Activated T-helper 1 cell treated with Interleukin-2 at 50 U/mL for 16 hours (primary cell): Measurements from ENCODE around the gene ARHGEF26.
"Not testable (repeated sequence)": the region's sequence is repeated elsewhere in the genome, so short reads cannot be mapped to it uniquely, and the experiment has no call there.

Source experiments
- DNase-seq: peaks from one replicate; pipeline ENCODE4 v3.0.0-alpha.2; 2020; ENCODE audit warnings: low read depth

ARHGEF26 gene

DNA sequence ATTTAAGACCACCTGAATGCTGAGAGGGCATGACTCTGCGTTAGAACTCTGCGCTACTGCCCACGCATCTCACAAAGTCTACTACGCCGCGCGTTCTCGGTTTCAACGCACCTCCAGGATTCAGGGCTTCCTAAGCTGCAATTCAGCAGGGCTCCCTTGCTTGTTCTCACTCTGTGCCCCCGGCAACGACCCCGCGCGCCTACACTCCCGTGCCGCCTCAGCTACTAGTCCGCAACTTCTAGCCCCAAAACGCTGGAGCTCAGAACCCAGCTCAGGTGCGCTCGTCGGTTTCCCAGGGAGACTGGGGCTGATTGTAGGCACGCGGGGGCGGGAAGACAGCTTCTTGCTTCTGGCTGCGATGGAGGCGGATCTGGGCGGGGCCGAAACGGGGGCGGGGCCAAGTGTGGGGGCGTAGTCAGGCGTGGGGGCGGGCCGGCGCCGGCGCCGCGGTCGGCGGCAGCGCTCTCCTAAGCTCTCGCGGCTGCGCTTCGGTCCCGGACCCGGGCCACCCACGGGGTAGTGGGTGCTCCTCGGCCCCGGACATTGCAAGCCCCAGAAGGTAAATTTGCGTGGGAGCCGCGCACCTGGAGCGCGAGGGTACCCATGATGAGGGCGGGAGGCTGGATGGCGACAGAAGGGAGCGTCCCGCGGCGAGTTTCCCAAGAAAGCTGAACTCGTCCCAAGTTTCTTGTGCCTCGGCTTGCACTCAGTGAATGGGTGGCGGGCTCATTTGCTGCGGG is at the start of gene ARHGEF26:
TSS of gene ARHGEF26 (plus strand) at position 430 of the 740 bp plus-strand sequence. CDS start 603 bp downstream, outside the sequence.
- DNase-seq = peak; percentile 53

GRCh38 chr3:154074966-154075365 is 46.2 kb upstream of the ARHGEF26 start:
- no peak for DNase-seq

- no peak for DNase-seq
These were observed 42.5 kb upstream of the ARHGEF26 start for GRCh38 chr3:154078672-154079071.

DNA sequence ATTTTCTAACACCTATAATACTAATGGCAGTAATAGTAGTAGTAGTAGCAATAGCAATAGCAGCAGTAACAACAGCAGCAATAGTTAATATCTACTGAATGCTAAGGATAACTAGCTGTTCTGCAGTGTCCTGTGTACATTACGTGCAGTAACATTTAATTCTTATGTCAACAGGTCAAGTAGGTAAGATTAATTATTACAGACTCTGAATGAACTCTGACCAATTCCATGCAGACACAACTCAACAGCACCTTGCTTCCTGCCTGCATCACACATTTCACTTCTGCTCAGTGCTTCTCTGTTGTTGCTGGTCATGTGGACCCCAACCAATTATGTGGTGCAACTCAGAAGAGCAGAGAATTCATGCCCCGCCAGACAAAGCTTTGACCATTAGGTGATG is 39.9 kb upstream of the ARHGEF26 start:
- no peak for DNase-seq

DNA sequence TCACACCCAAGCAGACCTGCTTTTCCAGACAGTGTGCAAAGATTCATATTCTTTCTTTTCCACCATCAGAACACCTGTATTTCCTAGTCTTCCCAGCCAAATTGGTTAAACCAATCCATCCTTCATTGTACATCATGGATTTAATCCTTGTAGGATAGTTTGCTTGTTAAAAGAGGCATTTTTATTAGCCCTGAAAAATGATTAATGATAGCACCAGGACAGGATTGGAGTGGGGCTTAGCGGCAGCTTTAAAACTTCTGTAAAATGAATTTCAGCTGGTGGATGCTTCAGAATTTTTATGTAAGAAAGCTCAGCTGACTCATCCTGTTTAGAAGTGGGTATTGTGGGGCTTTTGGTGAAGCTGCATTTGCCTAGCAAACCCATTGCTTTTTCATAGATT is 36.1 kb upstream of the ARHGEF26 start:
- DNase-seq = no peak

DNA sequence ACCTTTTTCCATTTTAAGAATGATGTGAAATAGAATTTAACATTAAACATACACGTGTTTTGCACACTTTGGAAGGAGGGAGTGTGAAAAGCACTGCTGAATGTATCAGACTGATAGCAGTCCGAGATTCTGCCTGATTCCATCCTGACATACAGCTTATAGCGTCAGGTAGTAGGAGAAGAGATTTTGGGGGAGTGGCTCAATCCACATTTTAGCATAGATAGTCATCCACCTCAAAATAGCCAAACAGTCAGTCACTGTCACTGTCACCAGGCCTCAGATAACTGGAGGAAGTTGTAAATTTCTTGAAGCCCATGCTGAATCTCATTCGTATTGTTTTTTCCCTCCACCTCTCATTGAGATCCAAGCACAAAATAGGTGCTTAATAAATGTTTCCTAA is 35.4 kb upstream of the ARHGEF26 start:
- no peak for DNase-seq

DNA sequence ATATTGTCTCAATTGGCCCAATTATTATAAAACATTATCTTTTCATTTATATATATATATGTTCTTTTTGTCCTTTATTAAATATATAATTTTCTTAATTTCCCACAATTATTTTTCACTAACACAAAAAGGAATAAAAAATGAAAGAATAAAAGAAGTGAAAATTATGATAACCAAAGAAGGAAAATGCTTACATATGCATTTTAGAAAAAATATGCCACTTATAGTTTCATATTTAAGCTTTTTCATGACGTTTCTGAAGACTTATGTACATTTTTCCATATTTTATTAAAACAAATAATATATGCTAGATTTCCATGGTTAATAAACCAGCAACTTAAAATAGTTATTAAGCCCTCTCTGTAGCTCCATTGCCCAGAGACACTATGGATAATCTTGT is 34.9 kb upstream of the ARHGEF26 start:
- DNase-seq = no peak

GRCh38 chr3:154087756-154088480 is 33.3 kb upstream of the ARHGEF26 start:
- not testable (repeated sequence) for DNase-seq

DNA sequence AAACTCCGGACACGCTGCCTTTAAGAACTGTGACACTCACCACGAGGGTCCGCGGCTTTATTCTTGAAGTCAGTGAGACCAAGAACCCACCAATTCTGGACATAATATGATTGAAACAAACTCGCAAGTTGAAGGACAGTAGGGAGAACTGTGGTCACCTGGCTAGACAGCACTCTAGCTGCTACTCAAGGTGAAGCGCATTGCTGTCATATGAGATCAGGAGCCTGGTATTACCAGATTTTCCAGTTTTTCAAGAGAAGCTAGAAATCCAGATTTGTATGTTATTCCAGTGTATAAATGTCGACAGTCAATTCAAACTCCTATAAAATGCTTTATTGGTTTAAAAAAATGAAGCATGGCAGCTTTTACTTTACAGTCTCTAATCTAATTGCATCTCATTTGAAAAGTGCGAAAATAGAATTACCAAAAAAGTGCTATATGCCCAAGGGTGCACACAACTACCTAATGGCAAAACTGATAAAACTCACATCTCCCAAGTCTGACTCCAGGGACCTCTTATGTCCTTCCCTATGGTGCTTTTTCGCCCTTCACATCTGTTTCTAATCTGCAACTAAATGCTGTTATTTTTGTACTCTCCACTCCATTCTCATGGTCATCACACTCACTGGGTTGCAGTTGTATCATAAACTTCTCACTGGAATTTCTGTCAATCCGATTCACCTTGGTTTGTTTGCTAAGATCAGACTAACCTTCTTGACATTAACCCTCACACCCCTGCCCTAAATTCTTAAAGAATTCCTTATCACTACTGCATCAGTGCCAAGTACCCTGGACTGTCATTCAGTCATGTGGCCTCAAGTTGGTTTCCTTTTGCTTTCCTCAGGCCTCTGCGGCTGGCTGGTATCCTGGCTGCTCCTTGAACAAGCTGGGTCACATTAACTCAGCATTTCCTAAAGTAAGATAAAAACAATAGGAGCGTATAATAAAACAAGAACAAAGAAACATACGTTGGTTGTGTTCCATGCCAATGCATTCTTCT is 31.5 kb upstream of the ARHGEF26 start:
- no peak for DNase-seq

DNA sequence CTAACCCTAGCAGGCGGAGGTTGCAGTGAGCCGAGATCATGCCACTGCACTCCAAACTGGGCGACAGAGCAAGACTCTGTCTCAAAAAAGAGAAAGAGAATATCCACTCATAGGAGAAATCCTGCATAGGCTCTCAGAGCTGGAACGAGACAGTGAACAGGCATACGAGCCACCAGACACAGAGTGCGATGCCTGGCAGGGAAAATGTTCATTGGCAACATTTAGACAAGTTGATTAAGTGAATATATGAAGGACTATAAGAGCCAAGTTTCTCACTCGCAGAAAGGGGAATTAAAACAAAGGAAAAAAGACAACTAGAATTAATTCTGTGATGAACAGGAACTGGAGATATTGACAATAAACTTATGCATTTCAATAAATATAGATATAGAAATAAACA is 27.1 kb upstream of the ARHGEF26 start:
- no peak for DNase-seq

- no peak for DNase-seq
These were observed 25.3 kb upstream of the ARHGEF26 start for GRCh38 chr3:154095832-154096421.

DNA sequence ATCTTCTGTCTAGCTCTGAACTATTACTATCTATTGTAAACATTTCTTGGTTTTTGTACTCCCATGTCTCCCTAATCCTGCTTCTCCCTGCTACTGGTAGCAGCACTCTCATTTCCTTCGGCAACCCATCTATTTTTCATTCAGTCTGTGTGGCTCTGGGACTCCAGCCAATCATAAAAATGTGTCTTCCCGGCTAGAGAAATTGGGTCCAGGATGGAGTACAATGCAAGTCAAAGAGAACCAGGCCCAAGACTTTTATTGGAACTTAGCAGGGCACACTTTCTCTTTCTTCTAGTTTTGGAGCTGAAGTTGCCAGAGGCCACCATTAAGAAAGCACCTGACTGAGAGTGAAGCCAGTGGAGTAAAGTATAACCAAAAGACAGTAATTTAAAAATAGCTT is 22.8 kb upstream of the ARHGEF26 start:
- DNase-seq = no peak

GRCh38 chr3:154100556-154100955 is 20.6 kb upstream of the ARHGEF26 start:
- DNase-seq = no peak

GRCh38 chr3:154101250-154101649 is 19.9 kb upstream of the ARHGEF26 start:
- DNase-seq = no peak

GRCh38 chr3:154102225-154102624 is 19.0 kb upstream of the ARHGEF26 start:
- DNase-seq = no peak

DNA sequence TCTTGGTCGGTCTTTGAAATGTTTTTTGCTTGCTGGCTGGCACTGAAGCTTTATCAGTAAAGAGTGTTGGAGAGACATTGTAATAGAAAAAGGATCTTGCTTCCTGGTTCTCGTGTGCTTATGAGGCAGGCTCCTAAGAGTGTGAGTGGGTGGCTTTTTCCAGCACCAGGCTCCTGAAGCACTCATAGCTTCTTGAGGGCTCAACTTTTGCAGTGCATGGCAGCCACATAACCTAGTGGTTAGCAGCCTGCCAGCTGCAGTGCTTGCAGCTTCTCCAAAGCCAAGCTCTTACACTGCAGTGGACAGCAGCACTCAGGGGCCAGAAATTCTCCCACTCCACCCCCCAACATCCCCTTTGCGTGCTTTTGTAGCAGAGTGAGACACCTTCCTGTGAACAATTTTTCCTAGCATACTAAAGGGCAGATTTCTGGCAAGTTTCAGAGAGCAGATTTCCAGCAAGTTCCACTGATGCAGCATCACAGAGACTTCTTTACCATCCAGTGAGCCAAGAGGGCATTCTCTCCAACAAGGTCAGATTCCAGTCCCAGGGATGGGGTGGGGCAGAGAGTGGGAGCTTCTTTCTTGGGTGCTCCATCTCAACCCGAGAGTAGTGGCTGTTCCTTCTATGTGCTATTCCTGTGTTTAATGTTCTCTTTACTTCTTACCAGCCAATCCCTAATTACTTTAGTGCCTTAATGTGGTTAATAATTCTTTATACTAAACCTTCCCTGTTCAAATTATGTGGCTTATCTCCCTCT is 15.8 kb upstream of the ARHGEF26 start:
- no peak for DNase-seq

- DNase-seq = no peak
These were observed 9.7 kb upstream of the ARHGEF26 start for GRCh38 chr3:154111365-154111935.

GRCh38 chr3:154112146-154112852 is 8.9 kb upstream of the ARHGEF26 start:
- no peak for DNase-seq

- no peak for DNase-seq
These were observed 7.6 kb upstream of the ARHGEF26 start for GRCh38 chr3:154113609-154114008.

- DNase-seq = no peak
These were observed 5.9 kb upstream of the ARHGEF26 start for GRCh38 chr3:154115332-154115731.
